Progenitor cell of endocrine pancreas (in vitro differentiated cells): ENCODE results near the gene TBC1D12. TPM values are rescaled to one million over a fixed set of nuclear protein-coding genes. Genes with fewer than 3 reads are reported as not detected.

Experiments
- DNase-seq: peaks from one replicate; pipeline ENCODE4 v3.0.0; 2021; ENCODE audit warnings: low spot score; ENCODE audit not compliant: unreplicated experiment
- H3K27ac Mint-ChIP-seq: 2 replicates; pipeline ENCODE4 v1.8.0; 2021; ENCODE audit warnings: mild to moderate bottlenecking, moderate library complexity, mixed read lengths
- H3K27me3 Mint-ChIP-seq: 2 replicates; pipeline ENCODE4 v1.8.0; 2021; ENCODE audit warnings: mixed read lengths
- H3K36me3 Mint-ChIP-seq: 2 replicates; pipeline ENCODE4 v1.8.0; 2022; ENCODE audit warnings: mixed read lengths; ENCODE audit not compliant: insufficient read depth
- H3K4me1 Mint-ChIP-seq: 2 replicates; pipeline ENCODE4 v1.8.0; 2021; ENCODE audit warnings: low read depth, mixed read lengths
- H3K4me3 Mint-ChIP-seq: 2 replicates; pipeline ENCODE4 v1.8.0; 2021; ENCODE audit warnings: low read depth, mild to moderate bottlenecking, moderate library complexity, mixed read lengths
- H3K9me3 Mint-ChIP-seq: 2 replicates; pipeline ENCODE4 v1.8.0; 2021; ENCODE audit warnings: low read depth, mixed read lengths
- total RNA-seq: library from RNA; stranded (reverse); gene quantifications from 2 replicates; pipeline ENCODE4 v1.2.1, GENCODE V29; 2021
- TF ChIP-seq, protein P1 (sequence below): fragments of 200-600 bp; sonication (generic); IDR thresholded peaks from one replicate; pipeline ENCODE4 v1.5.0; 2021; ENCODE audit warnings: antibody characterized with exemption, mild to moderate bottlenecking; ENCODE audit not compliant: unreplicated experiment

The TBC1D12 gene
- total RNA-seq, 1 donor from 2014 or later: 8.0 TPM

- no peaks in the 10 kb centered on the region for H3K9me3 Mint-ChIP-seq
- TF ChIP-seq, protein P1, sequence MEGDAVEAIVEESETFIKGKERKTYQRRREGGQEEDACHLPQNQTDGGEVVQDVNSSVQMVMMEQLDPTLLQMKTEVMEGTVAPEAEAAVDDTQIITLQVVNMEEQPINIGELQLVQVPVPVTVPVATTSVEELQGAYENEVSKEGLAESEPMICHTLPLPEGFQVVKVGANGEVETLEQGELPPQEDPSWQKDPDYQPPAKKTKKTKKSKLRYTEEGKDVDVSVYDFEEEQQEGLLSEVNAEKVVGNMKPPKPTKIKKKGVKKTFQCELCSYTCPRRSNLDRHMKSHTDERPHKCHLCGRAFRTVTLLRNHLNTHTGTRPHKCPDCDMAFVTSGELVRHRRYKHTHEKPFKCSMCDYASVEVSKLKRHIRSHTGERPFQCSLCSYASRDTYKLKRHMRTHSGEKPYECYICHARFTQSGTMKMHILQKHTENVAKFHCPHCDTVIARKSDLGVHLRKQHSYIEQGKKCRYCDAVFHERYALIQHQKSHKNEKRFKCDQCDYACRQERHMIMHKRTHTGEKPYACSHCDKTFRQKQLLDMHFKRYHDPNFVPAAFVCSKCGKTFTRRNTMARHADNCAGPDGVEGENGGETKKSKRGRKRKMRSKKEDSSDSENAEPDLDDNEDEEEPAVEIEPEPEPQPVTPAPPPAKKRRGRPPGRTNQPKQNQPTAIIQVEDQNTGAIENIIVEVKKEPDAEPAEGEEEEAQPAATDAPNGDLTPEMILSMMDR: no peak
- H3K4me3 Mint-ChIP-seq: no peak overlapping the region
- peaks cover 8% of the 10 kb centered on the region for H3K4me1 Mint-ChIP-seq
- H3K27ac Mint-ChIP-seq: no peak overlapping the region
- no peaks in the 10 kb centered on the region for H3K27me3 Mint-ChIP-seq
- DNase-seq: no peak
- peaks cover 6% of the 10 kb centered on the region for H3K36me3 Mint-ChIP-seq
Measured at GRCh38 chr10:94583124-94583523, 180.8 kb downstream of the TBC1D12 start.

Other genes with a start within 250 kb of the TBC1D12 start
- gene NOC3L, start 39.6 kb upstream of the TBC1D12 start, total RNA-seq: 20.4 and 21.8 TPM in 2 replicates
- gene HELLS, start 143.2 kb downstream of the TBC1D12 start, total RNA-seq: 118 and 132 TPM in 2 replicates